Heart right ventricle (tissue), 16 donors: ENCODE measurements around the gene PRSS22. TPM values are rescaled to one million over a fixed set of nuclear protein-coding genes. Genes with fewer than 3 reads are reported as not detected.

Experiments used
- ATAC-seq, 8 donors: fragments of 200-7000 bp; cut with Tn5 transposase; one replicate each; pipeline ENCODE4 v1.9.1; 2020; ENCODE audit warnings: mild to moderate bottlenecking in 8 of 8, moderate library complexity in 8 of 8, moderate number of reproducible peaks in 1 of 8
- DNase-seq, 2 donors: peaks; one replicate each; pipeline ENCODE4 v3.0.0-alpha.2; 2020
- H3K27ac ChIP-seq, 10 donors: fragments of 200-600 bp; sonication (generic) in 2 of 10; one replicate each; pipeline versions ENCODE4 v1.5.0 to v1.8.0; 2020 to 2022; ENCODE audit warnings: mild to moderate bottlenecking in 3 of 10
- H3K27me3 ChIP-seq, 7 donors: fragments of 200-600 bp; one replicate each; pipeline ENCODE4 v1.8.0; 2021 to 2022; ENCODE audit warnings: mild to moderate bottlenecking in 2 of 7
- H3K36me3 ChIP-seq, 9 donors: fragments of 200-600 bp; sonication (generic) in 1 of 9; one replicate each; pipeline versions ENCODE4 v1.5.0 to v1.8.0; 2020 to 2022; ENCODE audit warnings: mild to moderate bottlenecking in 2 of 9
- H3K4me1 ChIP-seq, 9 donors: fragments of 200-600 bp; sonication (generic) in 1 of 9; one replicate each; pipeline versions ENCODE4 v1.5.0 to v1.8.0; 2020 to 2022; ENCODE audit warnings: mild to moderate bottlenecking in 4 of 9
- H3K4me3 ChIP-seq, 10 donors: fragments of 200-600 bp; sonication (generic) in 2 of 10; one replicate each; pipeline versions ENCODE4 v1.5.0 to v1.8.0; 2020 to 2022; ENCODE audit warnings: mild to moderate bottlenecking in 7 of 10, moderate library complexity in 2 of 10
- H3K9me3 ChIP-seq, 11 donors: fragments of 200-600 bp in 10 of 11; sonication (generic) in 2 of 11; one replicate each; pipeline versions ENCODE4 v1.5.0 to v1.8.0; 2013 to 2022; ENCODE audit warnings: mild to moderate bottlenecking in 2 of 11, control low read depth in 1 of 11, moderate library complexity in 1 of 11
- CTCF ChIP-seq, 9 donors: fragments of 200-600 bp; sonication (generic) in 2 of 9; IDR thresholded peaks; one replicate each; pipeline versions ENCODE4 v1.5.0 to v1.8.0; 2021 to 2022; ENCODE audit warnings: antibody characterized with exemption in 9 of 9, mild to moderate bottlenecking in 5 of 9, moderate library complexity in 1 of 9
- whole genome bisulfite sequencing, 2 donors: extraction: QIAGEN DNeasy Blood & Tissue Kit; methylation state at CpG; one replicate each; pipeline ENCODE4 v1.1.7; 2013; ENCODE audit warnings: inconsistent platforms in 1 of 2; 5-methylcytosine and 5-hydroxymethylcytosine counted together
- intact Hi-C, 10 donors: fragments of 100-400 bp; cut with DNase I; formaldehyde crosslinking; loops; one replicate each; pipeline versions ENCODE4 v1.11.1 to v1.14.2; 2022
- polyA plus RNA-seq, 2 donors: library from polyadenylated mRNA; stranded (reverse); fragments of 200-250 nt; gene quantifications; one replicate each; pipeline ENCODE4 v1.2.3, GENCODE V29; 2013
- total RNA-seq, 10 donors: library from RNA; stranded (reverse); fragmentation: NEBNext Ultra II Directional in 3 of 10; extraction: Animal tissue kit (Norgen Biotek cat#: 25700) in 3 of 10; gene quantifications; one replicate each; pipeline versions ENCODE4 v1.2.1 to v1.2.4, GENCODE V29; 2021 to 2023
- donor health status: Arrhythmogenic right ventricular cardiomyopathy.
- donor health status: ischemic (EF 13 %, LVEDD 7.1; RV severe dilation, severe dysfunction).
- donor health status: healthy with polysubstance abuse.
- donor health status: DM: no; HTN: yes; CAD: no.
- donor health status: DM: no; HTN: no; CAD: no.
- donor health status: ischemic (EF 25% LVEDD 6.9; RV normal size, moderate dysfunction).
- donor health status: ischemic (EF 25% LVEDD 5.7; RV mildly dilated, moderate dysfunction).
- donor health status: healthy.
- donor health status: DM: yes; HTN: yes; CAD: no.
- donor health status: Ischemic cardiomyopathy.
- donor health status: ischemic (EF 35%, LVEDD 5.7; RV mildly dilated, moderate dysfunction).
- donor health status: nonischemic (EF 11% LVEDD 7.7; RV severe dilation, severe dysfunction).
- donor health status: DM: yes; HTN: yes; CAD: no.
- donor health status: PGD.
- donor health status: ischemic (EF 29% LVEDD 5.4; RV normal size, mild dysfunction).
- donor health status: nonischemic (EF 23%, LVEDD 6.1; RV moderate dilation, normal function).

PRSS22 gene
- total and polyA plus RNA-seq, 12 donors, result 0.21 TPM; not detected in 11

- TF ChIP-seq CTCF (IDR thresholded peaks at IDR 0.05), result no peak
- Histone ChIP-seq H3K27me3 (peaks cover 0 to 39% (median 19%) of the 10 kb centered on the region in 7 donors), H3K27ac (no peak overlapping the region), H3K9me3 (no peaks in the 10 kb centered on the region), H3K36me3 (no peaks in the 10 kb centered on the region), H3K4me1 (peaks cover 0 to 7% (median 0%) of the 10 kb centered on the region in 9 donors), H3K4me3 (no peak overlapping the region)
- intact Hi-C loops, result no loop called here
- 77 to 79% methylated on average over 26 of the region's 26 CpGs for WGBS, 2 donors
- ATAC-seq (no peak), DNase-seq (no peak)
Observed at GRCh38 chr16:2825049-2825742, 32.8 kb downstream of the PRSS22 start.

- Histone ChIP-seq H3K4me1 (peaks cover 0 to 1% (median 0%) of the 10 kb centered on the region in 9 donors), H3K9me3 (no peaks in the 10 kb centered on the region), H3K27ac (no peak overlapping the region), H3K4me3 (no peak overlapping the region), H3K27me3 (peaks cover 0 to 39% (median 17%) of the 10 kb centered on the region in 7 donors), H3K36me3 (no peaks in the 10 kb centered on the region)
- no peak for TF ChIP-seq CTCF (IDR thresholded peaks at IDR 0.05)
- ATAC-seq (no peak), DNase-seq (no peak)
- intact Hi-C loops, result no loop called here
- 74 to 79% methylated on average over 10 of the region's 10 CpGs for WGBS, 2 donors
Observed at GRCh38 chr16:2824626-2825025, 33.3 kb downstream of the PRSS22 start.

GRCh38 chr16:2822496-2822895, 35.5 kb downstream of the PRSS22 start:
- Histone ChIP-seq H3K4me1 (no peaks in the 10 kb centered on the region), H3K9me3 (no peaks in the 10 kb centered on the region), H3K27me3 (peaks cover 0 to 40% (median 19%) of the 10 kb centered on the region in 7 donors), H3K27ac (no peak overlapping the region), H3K4me3 (no peak overlapping the region), H3K36me3 (no peaks in the 10 kb centered on the region)
- TF ChIP-seq CTCF (IDR thresholded peaks at IDR 0.05), result no peak
- intact Hi-C loops, result no loop called here
- WGBS, 2 donors, result 57 to 70% methylated on average over 4 of the region's 4 CpGs
- no peak for ATAC-seq
- DNase-seq, result no peak

DNA sequence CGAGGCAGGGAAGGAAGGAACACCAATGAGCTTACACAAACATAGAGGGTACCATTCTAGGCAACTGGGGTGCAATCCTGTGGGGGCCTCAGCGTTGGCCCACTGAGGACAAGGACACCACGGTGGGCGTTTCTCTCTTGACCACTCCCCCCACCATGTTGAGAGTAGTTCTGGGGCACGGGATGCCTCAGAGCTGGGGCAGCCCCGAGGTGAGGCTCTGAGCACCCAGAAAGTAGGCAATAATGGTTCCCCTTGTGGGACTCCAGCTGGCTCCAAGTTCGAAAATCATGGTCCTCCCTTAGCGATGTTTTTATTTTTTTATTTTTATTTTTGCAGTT, 35.8 kb downstream of the PRSS22 start:
- no peak overlapping the region for H3K4me3 ChIP-seq
- no peak overlapping the region for H3K27ac ChIP-seq
- no peak for DNase-seq
- no peak for ATAC-seq
- TF ChIP-seq CTCF (IDR thresholded peaks at IDR 0.05), result no peak
- no peaks in the 10 kb centered on the region for H3K36me3 ChIP-seq
- peaks cover 0 to 44% (median 23%) of the 10 kb centered on the region in 7 donors for H3K27me3 ChIP-seq
- H3K4me1 ChIP-seq, result no peaks in the 10 kb centered on the region
- intact Hi-C loops, result no loop called here
- 70 to 76% methylated on average over 8 of the region's 8 CpGs for WGBS, 2 donors
- H3K9me3 ChIP-seq, result no peaks in the 10 kb centered on the region
